K562 (cell line): ENCODE results near the gene FUZ. TPM values are rescaled to one million over a fixed set of nuclear protein-coding genes. Genes with fewer than 3 reads are reported as not detected.

ENCODE experiments used
- ATAC-seq: fragments of 200-7000 bp; cut with Tn5 transposase; 3 replicates; pipeline ENCODE4 v1.9.1; 2020; ENCODE audit warnings: moderate library complexity
- BruUV-seq: library from RNA; stranded (reverse); fragments of 400-500 nt; replicated peaks from 2 replicates; lab custom pipeline; 2021; lab: Mats Ljungman, UMichigan
- CTCF ChIA-PET: fragments of 300-600 bp; formaldehyde crosslinking; extraction: SDS; loops from one replicate; lab custom pipeline; 2021; ENCODE audit warnings: low intra/inter-chr PET ratio; lab: Yijun Ruan, JAX
- POLR2A ChIA-PET: fragments of 300-600, 350-650 bp; sonication (Branson Sonifier 250); formaldehyde crosslinking; extraction: SDS; loops from one replicate; lab custom pipeline; 2021; ENCODE audit warnings: antibody characterized with exemption, inconsistent platforms; lab: Yijun Ruan, JAX
- DNase-seq, 4 experiments: peaks; one replicate each; pipeline versions ENCODE4 v3.0.0 to v3.0.0-alpha.2; 2011 to 2018; ENCODE audit warnings: low spot score in 3 of 4, mixed read lengths in 3 of 4; ENCODE audit errors: extremely low read depth in 1 of 4
- FAIRE-seq: peaks from 2 replicates; lab custom pipeline; 2011; peaks lifted over from hg19 to GRCh38; lab: Jason Lieb, UNC
- H2AFZ ChIP-seq: 2 replicates; pipeline ENCODE4 v1.6.0; 2011; ENCODE audit warnings: low read depth, low read length, control low read depth, inconsistent platforms
- H3K27ac ChIP-seq: fragments of 200-600 bp; 3 replicates; pipeline ENCODE4 v1.8.0; 2011; ENCODE audit warnings: low read depth, mild to moderate bottlenecking, control low read depth, inconsistent platforms, low read length, moderate library complexity, mixed read lengths; ENCODE audit errors: extremely low read depth
- H3K27me3 ChIP-seq, 2 experiments: fragments of 300-600 bp in 1 of 2; 2 replicates in 1 of 2; 3 replicates in 1 of 2; pipeline versions ENCODE4 v1.6.0 to v1.8.0; 2011; ENCODE audit warnings: inconsistent platforms in 2 of 2, low read length in 2 of 2, mild to moderate bottlenecking in 1 of 2, mixed read lengths in 1 of 2, moderate library complexity in 1 of 2; ENCODE audit not compliant: control insufficient read depth in 2 of 2, insufficient read depth in 2 of 2
- H3K36me3 ChIP-seq: fragments of 300-600 bp; 3 replicates; pipeline ENCODE4 v1.8.0; 2011; ENCODE audit warnings: mild to moderate bottlenecking, low read length, inconsistent platforms; ENCODE audit not compliant: control insufficient read depth, insufficient read depth
- H3K4me1 ChIP-seq, 2 experiments: fragments of 200-600 bp in 1 of 2; replicated peaks in 1 of 2; 2 replicates in 1 of 2; 3 replicates in 1 of 2; pipeline versions ENCODE4 v1.5.1 to v1.8.0; 2011; ENCODE audit warnings: inconsistent platforms in 2 of 2, low read length in 2 of 2, mild to moderate bottlenecking in 1 of 2, mixed read lengths in 1 of 2, moderate library complexity in 1 of 2; ENCODE audit not compliant: control insufficient read depth in 2 of 2, insufficient read depth in 2 of 2
- H3K4me2 ChIP-seq: 2 replicates; pipeline ENCODE4 v1.6.1; 2011; ENCODE audit warnings: low read length, control low read depth, inconsistent platforms, mixed read lengths; ENCODE audit not compliant: insufficient read depth
- H3K4me3 ChIP-seq: fragments of 200-600 bp; sonication (generic), shearing (Covaris generic); 2 replicates; pipeline ENCODE4 v1.5.1; 2016; ENCODE audit warnings: control low read depth, inconsistent platforms
- H3K79me2 ChIP-seq: fragments of 200-600 bp; 3 replicates; pipeline ENCODE4 v1.8.0; 2011; ENCODE audit warnings: low read length, inconsistent platforms; ENCODE audit not compliant: control insufficient read depth, insufficient read depth
- H3K9ac ChIP-seq, 2 experiments: 2 replicates each; pipeline versions ENCODE4 v1.6.0 to v1.6.1; 2011; ENCODE audit warnings: low read depth in 2 of 2, low read length in 2 of 2, control low read depth in 1 of 2, inconsistent platforms in 1 of 2, mild to moderate bottlenecking in 1 of 2, mixed read lengths in 1 of 2; ENCODE audit not compliant: insufficient read depth in 1 of 2
- H3K9me1 ChIP-seq: one replicate; pipeline ENCODE4 v1.6.0; 2011; ENCODE audit warnings: inconsistent platforms, mild to moderate bottlenecking, low read length, moderate library complexity; ENCODE audit not compliant: control insufficient read depth, insufficient read depth
- H3K9me3 ChIP-seq: replicated peaks from 2 replicates; pipeline ENCODE4 v1.5.1; 2011; ENCODE audit warnings: low read depth, low read length, inconsistent platforms; ENCODE audit not compliant: control insufficient read depth, insufficient read depth
- H4K20me1 ChIP-seq: replicated peaks from 2 replicates; pipeline ENCODE4 v1.6.1; 2011; ENCODE audit warnings: low read length, inconsistent platforms, mixed read lengths; ENCODE audit not compliant: control insufficient read depth, insufficient read depth
- BCOR ChIP-seq: fragments of 450-650 bp; IDR thresholded peaks from 2 replicates; pipeline ENCODE4 v1.6.1; 2016
- CC2D1A ChIP-seq: fragments of 450-650 bp; IDR thresholded peaks from 2 replicates; pipeline ENCODE4 v1.6.1; 2017; ENCODE audit warnings: mild to moderate bottlenecking
- CEBPB ChIP-seq: fragments of 450-650 bp; IDR thresholded peaks from 2 replicates; pipeline ENCODE4 v1.6.1; 2016; ENCODE audit warnings: missing genetic modification characterization, missing compliant biosample characterization
- CTCFL ChIP-seq: IDR thresholded peaks from 2 replicates; pipeline ENCODE4 v1.6.1; 2011; ENCODE audit warnings: borderline replicate concordance, low read depth, mild to moderate bottlenecking, moderate library complexity, low read length; ENCODE audit not compliant: insufficient read depth, poor library complexity, severe bottlenecking
- ESRRA ChIP-seq: fragments of 450-650 bp; IDR thresholded peaks from 2 replicates; pipeline ENCODE4 v1.6.1; 2014; ENCODE audit warnings: low read depth, mild to moderate bottlenecking, moderate library complexity, borderline replicate concordance
- MYBL2 ChIP-seq, 2 experiments: fragments of 450-650 bp in 1 of 2; sonication (generic) in 1 of 2; formaldehyde crosslinking in 1 of 2; IDR thresholded peaks; 2 replicates each; pipeline versions ENCODE4 v1.6.1 to v1.8.1; 2017 to 2022; ENCODE audit warnings: borderline replicate concordance in 1 of 2, inconsistent platforms in 1 of 2, low read depth in 1 of 2, mild to moderate bottlenecking in 1 of 2, missing genetic modification reagents in 1 of 2, moderate library complexity in 1 of 2
- ZNF184 ChIP-seq: sonication (generic); formaldehyde crosslinking; IDR thresholded peaks from 2 replicates; pipeline ENCODE4 v1.5.0; 2020; ENCODE audit warnings: missing genetic modification reagents
- ZNF830 ChIP-seq: fragments of 250-450 bp; sonication (Bioruptor Pico); IDR thresholded peaks from 2 replicates; pipeline ENCODE4 v1.5.0; 2021; ENCODE audit warnings: mild to moderate bottlenecking
- WGBS: fragments of 100-300 bp; shearing (Covaris generic); methylation state at CpG from one replicate; pipeline ENCODE4 v1.1.6; 2016; ENCODE audit warnings: low coverage, mixed read lengths; ENCODE audit not compliant: insufficient coverage; ENCODE audit errors: missing lambda C conversion rate; 5-methylcytosine and 5-hydroxymethylcytosine counted together
- in situ Hi-C: fragments of 300-500 bp; cut with MboI; formaldehyde crosslinking; loops from 4 replicates; pipeline ENCODE4 v1.15.0; 2018; ENCODE audit warnings: inconsistent platforms, mixed read lengths
- intact Hi-C: fragments of 100-400 bp; cut with micrococcal nuclease; formaldehyde crosslinking; loops from 2 replicates; pipeline ENCODE4 v1.14.2; 2022
- polyA plus RNA-seq, 8 experiments: library from polyadenylated mRNA; depleted of rRNA in 4 of 8; stranded (reverse) in 5 of 8; unstranded in 3 of 8; fragments of >200 nt; fragmentation: Nextera tagmentation in 2 of 8; fragmentation: Illumina TruSeq in 1 of 8; extraction: Ambion mirVana in 2 of 8; extraction: Trizol in 1 of 8; gene quantifications; 2 replicates each; pipeline versions ENCODE4 v1.2.1 to v1.2.3, GENCODE V29; 2011 to 2014; ENCODE audit warnings: inconsistent platforms in 1 of 8, missing spikeins in 1 of 8
- total RNA-seq, 7 experiments: library from RNA; depleted of rRNA in 6 of 7; stranded (reverse); fragments of >200 nt in 6 of 7; fragmentation: Illumina TruSeq in 2 of 7; extraction: Trizol in 2 of 7; gene quantifications; 2 replicates each; pipeline versions ENCODE4 v1.2.1 to v1.2.3, GENCODE V29; 2011 to 2021; ENCODE audit warnings: low replicate concordance in 1 of 7
- TF ChIP-seq, protein P1 (sequence below): fragments of 450-650 bp; IDR thresholded peaks from 2 replicates; pipeline ENCODE4 v1.6.1; 2018; ENCODE audit not compliant: partially characterized antibody

The FUZ gene
- total and polyA plus RNA-seq, 9 of the 15 experiments (the other 6 are each of a cell fraction or from before 2014, with no cell fraction given) = 0.17 to 7.6 (median 3.6) TPM; not detected in 1

DNA sequence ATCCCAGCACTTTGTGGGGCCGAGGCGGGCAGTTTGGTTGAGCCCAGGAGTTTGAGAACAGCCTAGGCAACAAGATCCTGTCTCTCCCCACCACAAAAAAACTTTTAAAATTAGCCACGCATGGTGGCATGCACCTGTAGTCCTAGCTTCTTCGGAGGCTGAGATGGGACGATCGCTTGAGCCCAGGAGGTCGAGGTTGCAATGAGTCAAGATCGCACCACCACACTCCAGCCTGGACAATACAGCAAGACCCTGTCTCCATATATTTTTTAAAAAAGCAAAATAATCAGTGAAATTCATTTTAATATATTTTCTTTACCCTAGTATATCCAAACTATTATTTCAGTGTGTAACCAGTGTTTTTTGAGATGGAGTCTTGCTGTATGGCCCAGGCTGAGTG is 38.1 kb downstream of the FUZ start (continued):
- TF ChIP-seq CTCFL (no peak), ZNF184 (CRISPR knock-in tag) (no peak)
- TF ChIP-seq, all 486 proteins: peak for 2

DNA sequence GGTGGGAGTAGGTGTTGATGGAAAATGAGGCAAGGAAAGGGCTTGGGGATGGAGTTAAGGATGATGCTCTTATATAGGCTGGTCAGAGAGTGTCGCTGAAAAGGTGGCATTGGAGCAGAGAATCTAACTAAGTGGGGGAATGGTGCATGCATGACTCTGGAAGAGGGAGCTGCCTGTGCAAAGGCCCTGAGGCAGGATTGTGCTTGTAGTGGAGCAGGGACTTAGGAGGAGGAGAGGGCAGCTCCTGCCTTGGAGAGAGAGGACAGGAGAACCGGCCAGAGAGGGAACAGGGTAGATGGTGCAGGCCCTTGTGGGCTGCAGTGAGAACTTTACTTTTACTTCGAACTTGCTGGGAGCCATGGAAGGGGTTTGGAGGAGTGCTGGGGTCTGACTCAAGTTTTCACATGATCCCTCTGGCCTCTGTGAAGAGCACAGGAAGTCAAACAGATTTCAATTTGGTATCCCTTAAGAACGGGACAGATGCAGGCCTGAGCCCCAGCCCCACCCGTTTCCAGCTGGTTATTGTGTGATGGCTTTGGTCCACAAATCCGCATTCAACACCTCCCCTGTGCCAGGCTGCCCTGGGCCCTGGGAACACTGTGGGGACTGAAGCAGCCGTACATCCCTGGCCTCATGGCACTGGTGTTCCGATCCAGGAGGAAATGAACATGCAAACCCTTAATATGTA is 39.3 kb downstream of the FUZ start:
- 83% methylated on average over 8 of the region's 8 CpGs for WGBS
- H3K9me1 ChIP-seq = peaks cover 2% of the 10 kb centered on the region
- DNase-seq (no peak), FAIRE-seq (no peak), ATAC-seq (no peak)
- in situ Hi-C loops = no loop called here
- H3K9me3 ChIP-seq = no peaks in the 10 kb centered on the region
- no TSS peak for BruUV-seq
- peaks cover 51 to 76% of the 10 kb centered on the region in 2 experiments for H3K4me1 ChIP-seq
- CTCF ChIA-PET = no interaction called here
- no peak overlapping the region for H3K4me3 ChIP-seq
- H4K20me1 ChIP-seq = peaks cover 5% of the 10 kb centered on the region; the same call in 1 of the 2 replicates
- POLR2A ChIA-PET = no interaction called here
- H3K4me2 ChIP-seq = no peak overlapping the region; the same call in 1 of the 2 replicates
- H3K27ac ChIP-seq = peak overlapping the region; percentile 51; the same call in 1 of the 3 replicates
- peaks cover 56% of the 10 kb centered on the region for H3K36me3 ChIP-seq
- no peaks in the 10 kb centered on the region for H3K27me3 ChIP-seq
- peaks cover 88% of the 10 kb centered on the region for H3K79me2 ChIP-seq
- no peak overlapping the region for H2AFZ ChIP-seq
- H3K9ac ChIP-seq = peak overlapping the region in 1 of 2 experiments; percentile 9; a peak in 1 of 4 replicates
- intact Hi-C loops = no loop called here
- no peak for TF ChIP-seq ZNF830 (CRISPR knock-in tag)
- no peak for TF ChIP-seq ESRRA
- TF ChIP-seq, protein P1, sequence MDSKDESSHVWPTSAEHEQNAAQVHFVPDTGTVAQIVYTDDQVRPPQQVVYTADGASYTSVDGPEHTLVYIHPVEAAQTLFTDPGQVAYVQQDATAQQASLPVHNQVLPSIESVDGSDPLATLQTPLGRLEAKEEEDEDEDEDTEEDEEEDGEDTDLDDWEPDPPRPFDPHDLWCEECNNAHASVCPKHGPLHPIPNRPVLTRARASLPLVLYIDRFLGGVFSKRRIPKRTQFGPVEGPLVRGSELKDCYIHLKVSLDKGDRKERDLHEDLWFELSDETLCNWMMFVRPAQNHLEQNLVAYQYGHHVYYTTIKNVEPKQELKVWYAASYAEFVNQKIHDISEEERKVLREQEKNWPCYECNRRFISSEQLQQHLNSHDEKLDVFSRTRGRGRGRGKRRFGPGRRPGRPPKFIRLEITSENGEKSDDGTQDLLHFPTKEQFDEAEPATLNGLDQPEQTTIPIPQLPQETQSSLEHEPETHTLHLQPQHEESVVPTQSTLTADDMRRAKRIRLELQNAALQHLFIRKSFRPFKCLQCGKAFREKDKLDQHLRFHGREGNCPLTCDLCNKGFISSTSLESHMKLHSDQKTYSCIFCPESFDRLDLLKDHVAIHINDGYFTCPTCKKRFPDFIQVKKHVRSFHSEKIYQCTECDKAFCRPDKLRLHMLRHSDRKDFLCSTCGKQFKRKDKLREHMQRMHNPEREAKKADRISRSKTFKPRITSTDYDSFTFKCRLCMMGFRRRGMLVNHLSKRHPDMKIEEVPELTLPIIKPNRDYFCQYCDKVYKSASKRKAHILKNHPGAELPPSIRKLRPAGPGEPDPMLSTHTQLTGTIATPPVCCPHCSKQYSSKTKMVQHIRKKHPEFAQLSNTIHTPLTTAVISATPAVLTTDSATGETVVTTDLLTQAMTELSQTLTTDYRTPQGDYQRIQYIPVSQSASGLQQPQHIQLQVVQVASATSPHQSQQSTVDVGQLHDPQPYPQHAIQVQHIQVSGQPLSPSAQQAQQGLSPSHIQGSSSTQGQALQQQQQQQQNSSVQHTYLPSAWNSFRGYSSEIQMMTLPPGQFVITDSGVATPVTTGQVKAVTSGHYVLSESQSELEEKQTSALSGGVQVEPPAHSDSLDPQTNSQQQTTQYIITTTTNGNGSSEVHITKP = no peak
- TF ChIP-seq BCOR = peak; percentile 83
- no peak for TF ChIP-seq CEBPB (tag)
- TF ChIP-seq CC2D1A = no peak
- no peak for TF ChIP-seq MYBL2 (IDR thresholded peaks at IDR 0.05; ENCODE audit: low read depth)
- no peak for TF ChIP-seq MYBL2 (CRISPR knock-in tag; IDR thresholded peaks at IDR 0.05; ENCODE audit: borderline replicate concordance)
